Cardiac fibroblast (primary cell): ENCODE measurements around the gene ATP6AP1.
A peak's percentile ranks its signal among the peaks of the same experiment; 100 is the strongest.

ENCODE experiments used
- DNase-seq, 2 donors: peaks; one replicate each; pipeline versions ENCODE4 v3.0.0 to v3.0.0-alpha.2; 2010; ENCODE audit warnings: low read depth in 2 of 2
- H3K4me3 ChIP-seq, 2 donors: replicated peaks in 1 of 2; 1 replicate in 1 of 2; 2 replicates in 1 of 2; pipeline ENCODE4 v1.5.1; 2011; ENCODE audit warnings: low read depth in 2 of 2, low read length in 2 of 2, mild to moderate bottlenecking in 2 of 2, moderate library complexity in 1 of 2
- CTCF ChIP-seq: IDR thresholded peaks from one replicate; pipeline ENCODE4 v1.5.1; 2011; ENCODE audit warnings: low read depth, mild to moderate bottlenecking, low read length, inconsistent platforms

Gene ATP6AP1

GRCh38 chrX:154433605-154434004, 5.1 kb downstream of the ATP6AP1 start:
- H3K4me3 ChIP-seq: no peak overlapping the region
- DNase-seq: no peak
- no peak for TF ChIP-seq CTCF

- TF ChIP-seq CTCF: no peak
- DNase-seq: no peak
- H3K4me3 ChIP-seq: no peak overlapping the region
These were observed 6.1 kb downstream of the ATP6AP1 start for GRCh38 chrX:154434394-154435168.

GRCh38 chrX:154435171-154435733, 6.8 kb downstream of the ATP6AP1 start:
- no peak for DNase-seq
- no peak overlapping the region for H3K4me3 ChIP-seq
- TF ChIP-seq CTCF: no peak

GRCh38 chrX:154436374-154436982, 8.0 kb downstream of the ATP6AP1 start:
- peak in 1 of 2 donors; percentile 50 for DNase-seq
- no peak for TF ChIP-seq CTCF
- peak overlapping the region; percentile 17 to 70 for H3K4me3 ChIP-seq

- DNase-seq: peak; percentile 59 to 65
- peak within 1 kb of the TSS; percentile 67 to 70 for H3K4me3 ChIP-seq
- TF ChIP-seq CTCF: no peak
These were observed 8.7 kb downstream of the ATP6AP1 start, which contains the start of gene GDI1 for GRCh38 chrX:154436983-154437752. GDI1 (plus strand) TSS chrX:154437154; CDS start chrX:154437255, 101 bp downstream.
